HuH-7.5 (cell line): Measurements from ENCODE around the gene KANSL3.
A peak's percentile ranks its signal among the peaks of the same experiment; 100 is the strongest.
"Not testable (repeated sequence)": the region's sequence is repeated elsewhere in the genome, so short reads cannot be mapped to it uniquely, and the experiment has no call there.

ENCODE experiments used
- DNase-seq: peaks from one replicate; pipeline ENCODE4 v3.0.0; 2011; ENCODE audit warnings: low spot score

The KANSL3 gene

DNA sequence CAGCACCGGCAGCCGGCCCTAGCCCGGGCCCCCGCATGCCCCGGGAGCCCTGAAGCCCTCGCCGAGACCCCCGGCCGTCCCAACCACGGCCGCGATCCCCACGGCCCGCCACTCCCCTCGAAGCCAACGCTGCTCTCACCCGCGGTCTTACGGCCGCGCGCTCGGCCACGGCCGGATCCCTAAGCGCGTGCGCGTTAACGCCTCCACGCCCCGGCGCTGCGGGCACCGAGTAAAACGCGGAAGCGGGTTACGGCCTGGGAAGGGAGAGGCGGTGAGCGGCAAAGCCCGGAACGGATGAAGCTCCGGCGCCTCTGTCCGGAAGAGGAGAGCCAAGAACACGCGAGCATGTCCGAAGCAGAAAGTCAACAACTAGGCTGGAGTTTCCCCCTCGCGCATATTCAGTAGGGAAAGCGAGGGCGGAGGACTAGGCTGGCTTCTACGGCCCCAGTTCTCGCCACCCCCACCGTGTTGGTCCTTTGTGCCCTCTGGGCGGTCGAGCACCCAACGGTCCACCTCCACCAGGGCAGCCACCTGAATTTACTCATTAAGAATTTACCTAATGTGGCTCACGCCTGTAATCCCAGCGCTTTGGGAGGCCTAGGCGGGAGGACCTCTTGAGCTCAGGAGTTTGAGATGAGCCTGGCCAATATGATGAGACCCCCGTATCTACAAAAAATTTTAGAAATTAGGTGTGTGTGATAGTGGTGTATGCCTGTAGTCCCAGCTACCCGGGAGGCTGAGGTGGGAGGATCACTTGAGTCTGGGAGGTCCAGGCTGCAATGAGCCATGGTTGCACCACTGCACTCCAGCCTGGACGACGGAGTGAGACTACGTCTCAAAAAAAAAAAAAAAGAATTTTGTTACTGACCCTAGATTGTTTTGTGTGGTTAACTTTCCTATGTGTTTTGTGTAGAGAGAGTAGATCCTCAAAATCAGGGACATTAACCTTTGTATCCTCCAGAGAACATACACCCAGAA lies at the start of gene KANSL3:
Gene KANSL3, minus strand, starts transcription at position 169 of the 978 bp plus-strand sequence. CDS start 1,177 bp downstream, outside the sequence.
- DNase-seq, result peak; percentile 85

DNA sequence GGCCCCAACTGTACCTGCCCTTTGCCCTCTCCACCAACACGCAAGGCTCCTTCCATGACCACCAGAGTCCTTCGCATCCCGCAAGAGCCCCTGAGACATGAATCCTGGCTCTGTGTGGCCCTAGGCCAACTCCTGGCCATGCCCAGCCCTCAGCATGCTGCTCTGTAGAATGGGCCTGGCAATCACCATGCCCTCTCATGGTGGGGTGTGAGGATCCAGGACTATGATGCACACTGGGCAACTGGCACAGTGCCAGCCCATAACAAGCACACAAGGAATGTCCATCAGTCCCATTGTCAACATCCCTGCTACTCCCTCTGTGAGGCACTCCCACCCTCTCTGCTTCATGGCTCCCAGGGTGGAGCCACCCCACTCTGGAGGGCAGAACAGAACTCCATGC lies 49.2 kb upstream of the KANSL3 start:
- no peak for DNase-seq

- peak; percentile 59 for DNase-seq
These were observed 47.7 kb upstream of the KANSL3 start for GRCh38 chr2:96685577-96686459.

GRCh38 chr2:96684883-96685576 lies 46.9 kb upstream of the KANSL3 start:
- DNase-seq, result no peak

DNA sequence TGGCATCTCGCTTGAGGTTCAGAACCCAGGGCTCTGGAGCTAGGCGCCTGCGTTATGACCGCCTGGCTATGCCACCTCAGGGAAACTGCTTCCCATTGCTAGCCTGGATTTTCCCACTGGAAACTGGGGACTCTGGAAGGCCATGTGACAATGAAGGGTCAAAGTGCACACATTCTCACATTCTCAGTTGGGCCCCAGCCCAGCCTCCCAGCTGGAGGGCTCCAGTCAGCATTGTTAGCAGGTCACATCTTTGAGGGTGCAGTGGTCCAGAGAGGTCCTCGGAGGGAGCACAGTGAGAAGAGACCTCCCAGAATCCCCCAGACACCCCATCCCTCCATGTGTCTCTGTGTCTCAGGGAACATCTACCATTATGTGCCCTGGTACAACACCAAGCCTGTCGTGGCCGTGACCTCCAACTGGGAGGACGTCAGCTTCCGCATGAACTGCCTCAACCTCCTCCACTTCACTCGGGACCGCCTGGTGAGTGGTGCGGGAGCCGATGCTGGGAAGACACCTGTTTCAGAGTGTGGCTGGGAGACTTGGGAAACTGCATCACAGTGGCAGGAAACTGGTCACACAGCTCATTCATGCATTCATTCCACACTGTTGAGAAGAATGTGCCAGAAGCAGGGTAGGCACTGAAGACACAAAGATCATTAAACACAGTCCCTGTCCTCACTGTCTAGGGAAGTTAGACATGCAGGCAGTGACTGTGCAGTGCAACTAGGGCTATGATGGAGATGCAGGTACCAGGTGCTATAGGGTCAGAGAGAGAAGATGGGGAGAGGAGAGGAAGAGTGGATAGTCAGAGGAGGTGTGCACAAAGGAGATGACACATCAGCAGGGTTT lies 46.1 kb upstream of the KANSL3 start:
- DNase-seq, result peak; percentile 49

DNA sequence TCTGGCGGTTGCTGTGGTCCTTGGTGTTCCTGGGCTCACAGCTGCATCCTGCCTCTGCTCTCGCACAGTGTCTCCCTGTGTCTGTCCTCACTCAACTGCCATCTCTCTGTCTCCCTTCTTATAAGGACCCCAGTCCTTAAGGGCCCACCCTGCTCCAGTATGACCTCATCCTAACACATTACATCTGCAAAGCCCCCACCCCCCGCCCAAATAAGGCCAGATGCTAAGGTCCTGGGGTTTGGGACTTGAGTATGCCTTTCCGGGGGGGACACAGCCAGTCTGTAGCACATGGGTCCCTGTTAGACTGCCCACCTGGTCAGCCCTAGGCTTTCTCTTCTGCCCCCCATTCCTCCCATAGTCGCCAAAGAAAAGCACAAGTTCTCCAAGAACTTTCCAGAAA lies 45.2 kb upstream of the KANSL3 start:
- no peak for DNase-seq

- no peak for DNase-seq
These were observed 43.4 kb upstream of the KANSL3 start for GRCh38 chr2:96681540-96681939.

GRCh38 chr2:96680561-96681141 lies 42.5 kb upstream of the KANSL3 start:
- no peak for DNase-seq

DNA sequence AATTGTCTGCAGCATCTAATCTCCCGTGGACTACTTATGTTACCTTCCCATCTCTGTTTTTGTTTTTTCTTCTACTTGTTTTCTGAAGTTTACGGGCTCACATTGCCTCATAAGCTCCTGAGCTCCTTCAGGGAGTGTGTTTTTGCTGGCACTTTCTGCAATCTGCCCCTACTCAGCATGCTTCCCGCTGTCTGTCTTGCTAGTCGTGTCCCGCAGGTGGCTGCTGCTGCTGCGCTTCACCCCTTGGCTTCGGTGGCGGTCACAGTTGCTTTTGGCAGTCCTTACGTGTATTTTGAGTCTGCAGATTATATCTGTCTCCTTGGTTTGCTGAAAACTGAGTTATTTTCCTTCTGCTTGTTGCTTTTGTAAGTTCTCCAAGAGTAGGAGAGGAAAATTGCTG lies 41.7 kb upstream of the KANSL3 start:
- DNase-seq, result no peak

GRCh38 chr2:96669539-96670215 lies 31.6 kb upstream of the KANSL3 start:
- DNase-seq, result no peak

DNA sequence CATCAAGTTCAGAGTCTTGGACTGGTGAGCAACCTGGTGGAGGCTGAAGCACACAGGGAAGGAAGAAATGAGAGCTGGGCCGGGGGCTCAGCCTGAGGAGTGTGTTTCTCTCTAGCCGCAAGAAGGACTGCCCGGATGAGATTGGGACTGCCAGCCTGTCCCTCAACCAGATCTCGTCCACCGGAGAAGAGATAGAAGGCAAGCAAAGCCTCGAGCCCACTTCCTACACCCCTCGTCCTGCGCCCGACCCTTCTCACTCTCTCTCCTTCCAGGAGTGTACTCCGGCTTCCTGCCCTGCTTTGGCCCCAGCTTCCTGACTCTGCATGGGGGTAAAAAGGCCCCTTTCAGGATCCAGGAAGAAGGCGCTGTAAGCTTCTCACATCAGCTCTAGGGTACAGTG lies 30.7 kb upstream of the KANSL3 start:
- no peak for DNase-seq

GRCh38 chr2:96665717-96666116 lies 27.6 kb upstream of the KANSL3 start:
- DNase-seq, result not testable (repeated sequence)

DNA sequence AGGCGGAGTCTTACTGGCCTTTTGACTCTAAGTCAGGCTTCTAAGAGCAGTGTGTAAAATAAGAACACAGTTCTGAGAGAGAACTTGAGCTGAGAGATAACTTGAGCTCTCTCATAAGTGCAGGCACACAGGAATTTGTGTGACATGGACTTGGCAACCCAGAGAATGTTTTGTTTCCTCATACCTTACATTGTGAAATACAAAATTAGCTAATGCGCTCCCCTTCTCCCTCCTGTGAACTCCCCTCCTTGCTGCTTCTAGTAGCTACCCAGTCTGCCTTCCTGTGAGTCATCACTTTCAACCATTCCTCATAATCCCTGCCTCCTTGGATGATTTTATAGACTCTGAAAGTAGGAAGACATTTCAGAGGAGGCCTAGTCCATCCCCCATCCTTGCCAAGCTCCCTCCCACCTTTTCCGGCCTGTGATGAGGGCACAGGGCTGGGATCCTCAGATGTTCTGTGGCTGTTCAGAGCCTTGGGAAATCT lies 27.0 kb upstream of the KANSL3 start:
- no peak for DNase-seq

GRCh38 chr2:96664366-96664925 lies 26.3 kb upstream of the KANSL3 start:
- DNase-seq, result no peak

GRCh38 chr2:96663829-96664228 lies 25.7 kb upstream of the KANSL3 start:
- DNase-seq, result no peak

DNA sequence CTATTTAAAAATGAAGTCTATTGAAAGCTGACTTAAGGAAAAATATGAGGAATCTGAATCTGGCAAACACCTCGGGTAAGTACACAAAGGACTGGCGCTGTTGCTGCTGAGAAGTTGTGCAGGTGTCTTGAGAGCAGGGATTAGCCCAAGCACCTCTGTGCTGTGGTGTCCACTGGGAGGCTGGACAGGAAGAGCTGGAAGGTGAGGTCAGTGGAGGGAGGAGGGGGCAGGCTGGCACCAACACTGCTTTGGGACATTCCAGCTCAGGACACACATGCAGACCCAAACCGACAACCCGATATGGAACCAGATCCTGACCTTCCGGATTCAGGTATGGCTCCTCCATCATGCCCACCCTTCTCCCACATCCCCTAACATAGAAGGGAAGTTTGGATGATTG lies 25.1 kb upstream of the KANSL3 start:
- DNase-seq, result no peak

DNA sequence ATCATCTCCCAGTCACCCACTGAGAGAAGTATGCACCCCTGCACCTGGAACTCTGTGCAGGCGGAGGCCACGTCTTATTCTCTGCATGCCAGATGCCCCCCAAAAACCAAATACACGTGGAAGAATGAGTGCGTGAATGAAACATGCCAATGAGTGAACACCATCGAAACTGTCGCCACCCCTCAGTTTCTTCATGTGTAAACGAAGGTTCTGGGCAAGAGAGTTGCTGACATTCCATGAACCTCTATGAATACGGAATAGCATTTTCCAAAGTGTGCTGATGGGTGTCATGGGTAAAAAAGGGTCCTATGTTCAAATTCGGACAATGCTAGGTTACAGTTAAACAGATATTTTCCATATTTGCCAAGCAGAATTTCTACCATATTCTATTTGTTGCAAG lies 24.2 kb upstream of the KANSL3 start:
- no peak for DNase-seq

GRCh38 chr2:96661324-96661723 lies 23.2 kb upstream of the KANSL3 start:
- DNase-seq, result no peak

GRCh38 chr2:96656540-96656939 lies 18.4 kb upstream of the KANSL3 start:
- no peak for DNase-seq

- no peak for DNase-seq
These were observed 17.4 kb upstream of the KANSL3 start for GRCh38 chr2:96655526-96655925.
